ENCODE data around the gene SLC8A2. TPM values are rescaled to one million over a fixed set of nuclear protein-coding genes. Genes with fewer than 3 reads are reported as not detected.

SLC8A2 gene
- total and polyA plus RNA-seq, 2 experiments from 2014 or later = 0.86 to 10.0 TPM

DNA sequence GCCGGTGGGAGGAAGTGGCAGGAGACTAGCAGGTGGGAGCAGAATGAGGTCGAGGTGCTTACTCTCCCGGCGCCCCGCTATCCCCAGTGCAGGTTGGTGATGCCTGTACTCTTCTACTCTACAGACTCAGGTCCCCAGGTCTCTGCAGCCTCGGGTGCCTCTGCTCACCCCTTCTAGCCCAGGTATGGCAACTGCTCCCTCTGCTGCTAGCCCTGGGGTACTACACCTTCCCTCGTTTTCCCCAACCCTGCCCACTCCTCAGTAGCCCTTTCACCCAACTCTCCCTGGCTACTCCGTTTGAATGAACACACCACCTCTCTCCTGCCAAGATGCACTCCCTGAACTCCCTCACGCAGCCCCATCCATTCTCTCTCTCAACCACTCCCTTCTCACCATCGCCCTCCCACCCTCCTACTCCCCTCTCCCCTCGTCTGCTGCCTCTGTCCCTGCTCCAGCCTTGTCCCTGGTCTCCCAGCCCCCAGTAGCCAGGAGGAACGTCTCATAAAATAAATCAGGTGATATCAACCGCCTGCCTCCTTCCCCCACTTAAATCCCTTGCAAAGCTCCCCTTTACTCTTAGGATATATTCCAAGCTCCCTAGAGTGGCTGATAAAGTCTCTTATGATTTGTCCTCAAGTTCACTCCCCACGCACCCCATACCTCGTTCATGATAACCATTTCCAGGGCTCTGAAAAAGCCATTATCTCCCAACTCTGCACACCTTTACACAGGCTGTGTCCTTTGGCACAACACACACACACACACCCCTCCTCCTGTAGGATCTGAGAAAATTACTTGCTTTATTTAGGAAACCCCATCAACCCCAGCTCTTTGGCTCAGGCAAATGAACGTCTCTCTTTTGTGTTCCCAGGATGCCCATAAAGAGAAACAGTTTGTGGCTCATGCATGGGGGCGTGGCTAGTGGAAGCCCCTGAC is 44.2 kb downstream of the SLC8A2 start:
- DNase-seq (ENCODE audit: low spot score) (peak; percentile 92), ATAC-seq (peak; percentile 69)
- Mint-ChIP-seq H3K4me1 (peaks cover 22% of the 10 kb centered on the region), H3K36me3 (ENCODE audit: low read depth) (no peaks in the 10 kb centered on the region; the same call in 2 of the 3 replicates), H3K27ac (no peak overlapping the region), H3K4me3 (no peak overlapping the region), H3K9me3 (peaks cover 3% of the 10 kb centered on the region; the same call in 2 of the 3 replicates), H3K27me3 (ENCODE audit: insufficient read depth, low read depth, poor library complexity) (peaks cover 58% of the 10 kb centered on the region)
- Histone ChIP-seq H3K27ac (ENCODE audit: low read depth) (peak overlapping the region; percentile 39; the same call in 1 of the 2 replicates), H3K4me1 (ENCODE audit: insufficient read depth) (peaks cover 23% of the 10 kb centered on the region), H3K4me3 (peak overlapping the region; percentile 50), H3K79me2 (replicated peaks; ENCODE audit: insufficient read depth) (no peaks in the 10 kb centered on the region), H3F3A (replicated peaks; ENCODE audit: low read depth) (peaks cover 8% of the 10 kb centered on the region), H4K20me1 (replicated peaks; ENCODE audit: insufficient read depth) (no peaks in the 10 kb centered on the region), H3K27me3 (ENCODE audit: insufficient read depth) (peaks cover 70% of the 10 kb centered on the region), H3K36me3 (ENCODE audit: insufficient read depth) (no peaks in the 10 kb centered on the region), H2AFZ (no peak overlapping the region), H3K9me2 (ENCODE audit: insufficient read depth) (no peaks in the 10 kb centered on the region), H3K4me2 (peak overlapping the region; percentile 77)
- TF ChIP-seq, protein P1, sequence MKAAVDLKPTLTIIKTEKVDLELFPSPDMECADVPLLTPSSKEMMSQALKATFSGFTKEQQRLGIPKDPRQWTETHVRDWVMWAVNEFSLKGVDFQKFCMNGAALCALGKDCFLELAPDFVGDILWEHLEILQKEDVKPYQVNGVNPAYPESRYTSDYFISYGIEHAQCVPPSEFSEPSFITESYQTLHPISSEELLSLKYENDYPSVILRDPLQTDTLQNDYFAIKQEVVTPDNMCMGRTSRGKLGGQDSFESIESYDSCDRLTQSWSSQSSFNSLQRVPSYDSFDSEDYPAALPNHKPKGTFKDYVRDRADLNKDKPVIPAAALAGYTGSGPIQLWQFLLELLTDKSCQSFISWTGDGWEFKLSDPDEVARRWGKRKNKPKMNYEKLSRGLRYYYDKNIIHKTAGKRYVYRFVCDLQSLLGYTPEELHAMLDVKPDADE (IDR thresholded peaks at IDR 0.05) = no peak
- TF ChIP-seq POLR2AphosphoS5 (IDR thresholded peaks at IDR 0.05; ENCODE audit: low read depth) (0 out of 2 replicates have a peak, but pooled peaks have one; percentile 15), ZNF331 (CRISPR knock-in tag; IDR thresholded peaks at IDR 0.05; ENCODE audit: low read depth) (no peak), EZH2phosphoT487 (IDR thresholded peaks at IDR 0.05; ENCODE audit: unreplicated experiment) (no peak), EZH2 (IDR thresholded peaks at IDR 0.05; ENCODE audit: low read depth, unreplicated experiment) (no peak), STAT1 (IDR thresholded peaks at IDR 0.05; ENCODE audit: unreplicated experiment) (no peak)
- TF ChIP-seq, protein P2, sequence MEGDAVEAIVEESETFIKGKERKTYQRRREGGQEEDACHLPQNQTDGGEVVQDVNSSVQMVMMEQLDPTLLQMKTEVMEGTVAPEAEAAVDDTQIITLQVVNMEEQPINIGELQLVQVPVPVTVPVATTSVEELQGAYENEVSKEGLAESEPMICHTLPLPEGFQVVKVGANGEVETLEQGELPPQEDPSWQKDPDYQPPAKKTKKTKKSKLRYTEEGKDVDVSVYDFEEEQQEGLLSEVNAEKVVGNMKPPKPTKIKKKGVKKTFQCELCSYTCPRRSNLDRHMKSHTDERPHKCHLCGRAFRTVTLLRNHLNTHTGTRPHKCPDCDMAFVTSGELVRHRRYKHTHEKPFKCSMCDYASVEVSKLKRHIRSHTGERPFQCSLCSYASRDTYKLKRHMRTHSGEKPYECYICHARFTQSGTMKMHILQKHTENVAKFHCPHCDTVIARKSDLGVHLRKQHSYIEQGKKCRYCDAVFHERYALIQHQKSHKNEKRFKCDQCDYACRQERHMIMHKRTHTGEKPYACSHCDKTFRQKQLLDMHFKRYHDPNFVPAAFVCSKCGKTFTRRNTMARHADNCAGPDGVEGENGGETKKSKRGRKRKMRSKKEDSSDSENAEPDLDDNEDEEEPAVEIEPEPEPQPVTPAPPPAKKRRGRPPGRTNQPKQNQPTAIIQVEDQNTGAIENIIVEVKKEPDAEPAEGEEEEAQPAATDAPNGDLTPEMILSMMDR (conservative IDR thresholded peaks at IDR 0.05; ENCODE audit: low read depth in 2 of 2) = peak; percentile 75 to 96

- Mint-ChIP-seq H3K27ac (no peak overlapping the region), H3K27me3 (ENCODE audit: insufficient read depth, low read depth, poor library complexity) (peaks cover 65% of the 10 kb centered on the region), H3K36me3 (ENCODE audit: low read depth) (peaks cover 4% of the 10 kb centered on the region; the same call in 1 of the 3 replicates), H3K9me3 (peaks cover 5% of the 10 kb centered on the region), H3K4me1 (peaks cover 37% of the 10 kb centered on the region), H3K4me3 (peak overlapping the region; percentile 67)
- Histone ChIP-seq H4K20me1 (replicated peaks; ENCODE audit: insufficient read depth) (no peaks in the 10 kb centered on the region), H3K27ac (ENCODE audit: low read depth) (no peak overlapping the region), H3K4me3 (no peak overlapping the region), H2AFZ (no peak overlapping the region; the same call in 1 of the 2 replicates), H3K36me3 (ENCODE audit: insufficient read depth) (no peaks in the 10 kb centered on the region), H3K4me1 (ENCODE audit: insufficient read depth) (peaks cover 30% of the 10 kb centered on the region), H3K79me2 (replicated peaks; ENCODE audit: insufficient read depth) (no peaks in the 10 kb centered on the region), H3K9me2 (ENCODE audit: insufficient read depth) (no peaks in the 10 kb centered on the region), H3F3A (replicated peaks; ENCODE audit: low read depth) (peaks cover 12% of the 10 kb centered on the region), H3K4me2 (peak overlapping the region; percentile 94), H3K27me3 (ENCODE audit: insufficient read depth) (peaks cover 77% of the 10 kb centered on the region)
- TF ChIP-seq EZH2 (IDR thresholded peaks at IDR 0.05; ENCODE audit: low read depth, unreplicated experiment) = peak; percentile 7
- no peak for TF ChIP-seq ZNF462 (CRISPR knock-in tag; IDR thresholded peaks at IDR 0.05)
- no peak for ATAC-seq
- no peak for DNase-seq (ENCODE audit: low spot score)
Measured at GRCh38 chr19:47423203-47423882, 48.4 kb downstream of the SLC8A2 start.
